Activated naive CD4-positive, alpha-beta T cell treated with anti-CD3 and anti-CD28 coated beads for 36 hours (primary cell): ENCODE measurements around the gene GASK1A. TPM values are rescaled to one million over a fixed set of nuclear protein-coding genes. Genes with fewer than 3 reads are reported as not detected.
"Not testable (repeated sequence)": the region's sequence is repeated elsewhere in the genome, so short reads cannot be mapped to it uniquely, and the experiment has no call there.

Experiments
- CTCF ChIA-PET: fragments of 350-600 bp; sonication (Branson Sonifier 250); formaldehyde crosslinking; loops from one replicate; lab custom pipeline; 2021; ENCODE audit warnings: antibody characterized with exemption; lab: Charles Lee
- DNase-seq: peaks from one replicate; pipeline ENCODE4 v3.0.0-alpha.2; 2020
- H3K27ac Mint-ChIP-seq: one replicate; pipeline ENCODE4 v1.8.0; 2021; ENCODE audit warnings: mild to moderate bottlenecking, mixed read lengths
- H3K27me3 Mint-ChIP-seq: one replicate; pipeline ENCODE4 v1.8.0; 2021; ENCODE audit warnings: low read depth, mixed read lengths
- H3K36me3 Mint-ChIP-seq: one replicate; pipeline ENCODE4 v1.8.0; 2021; ENCODE audit warnings: low read depth, mixed read lengths
- H3K4me1 Mint-ChIP-seq: one replicate; pipeline ENCODE4 v1.8.0; 2021; ENCODE audit warnings: low read depth, mixed read lengths
- H3K4me3 Mint-ChIP-seq: one replicate; pipeline ENCODE4 v1.8.0; 2021; ENCODE audit warnings: mild to moderate bottlenecking, moderate library complexity, mixed read lengths
- H3K9me3 Mint-ChIP-seq: one replicate; pipeline ENCODE4 v1.8.0; 2021; ENCODE audit warnings: mixed read lengths
- intact Hi-C: fragments of 100-400 bp; cut with micrococcal nuclease; formaldehyde crosslinking; loops from one replicate; pipeline ENCODE4 v1.15.1; 2023
- total RNA-seq, 2 experiments: library from RNA; stranded (reverse); gene quantifications; one replicate each; pipeline ENCODE4 v1.2.3, GENCODE V29; 2021

Gene GASK1A
- total RNA-seq, 2 experiments from 2014 or later = not detected

DNA sequence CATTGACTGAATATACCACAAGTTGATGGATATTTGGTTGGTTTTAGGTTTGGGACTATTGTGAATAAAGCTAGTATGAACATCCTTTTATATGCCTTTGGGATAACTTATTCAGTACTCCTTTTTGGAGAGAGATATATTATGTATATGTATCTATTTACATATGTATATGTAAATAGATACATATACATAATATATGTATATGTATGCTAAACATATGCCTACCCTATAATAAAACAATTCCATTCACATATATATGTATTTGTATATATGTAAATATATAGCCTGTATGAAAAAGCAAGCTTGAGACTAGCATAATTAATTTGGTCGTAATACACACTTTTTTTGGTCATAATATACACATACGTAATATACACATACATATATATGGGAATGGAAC is 15.8 kb upstream of the GASK1A start:
- Mint-ChIP-seq H3K27ac (no peak overlapping the region), H3K36me3 (no peaks in the 10 kb centered on the region), H3K4me3 (no peak overlapping the region), H3K4me1 (peaks cover 20% of the 10 kb centered on the region), H3K9me3 (no peaks in the 10 kb centered on the region), H3K27me3 (no peaks in the 10 kb centered on the region)
- DNase-seq = no peak
- intact Hi-C loops = loop anchor here (5.0 kb wide), 3 partner anchors 124 to 1234 kb away; no protein-coding TSS in a partner anchor
- CTCF ChIA-PET = interaction anchor here (1.0 to 4.3 kb wide), 7 partner anchors 21 to 540 kb away, joined by 3 to 48 read pairs (median 5); no protein-coding TSS in a partner anchor

GRCh38 chr3:42964266-42964665 is 14.8 kb upstream of the GASK1A start:
- Mint-ChIP-seq H3K36me3 (no peaks in the 10 kb centered on the region), H3K27ac (no peak overlapping the region), H3K4me1 (peaks cover 20% of the 10 kb centered on the region), H3K27me3 (no peaks in the 10 kb centered on the region), H3K4me3 (no peak overlapping the region), H3K9me3 (no peaks in the 10 kb centered on the region)
- DNase-seq = no peak
- intact Hi-C loops = loop anchor here (5.0 kb wide), 3 partner anchors 123 to 1233 kb away; no protein-coding TSS in a partner anchor
- CTCF ChIA-PET = interaction anchor here (0.5 to 4.3 kb wide), 9 partner anchors 10 to 538 kb away, joined by 3 to 48 read pairs (median 3); no protein-coding TSS in a partner anchor

- Mint-ChIP-seq H3K27ac (no peak overlapping the region), H3K4me1 (peaks cover 1% of the 10 kb centered on the region), H3K27me3 (no peaks in the 10 kb centered on the region), H3K36me3 (peaks cover 5% of the 10 kb centered on the region), H3K9me3 (peaks cover 21% of the 10 kb centered on the region), H3K4me3 (no peak overlapping the region)
- no peak for DNase-seq
- intact Hi-C loops = no loop called here
- CTCF ChIA-PET = interaction anchor here (2.9 kb wide), 1 partner anchor 9 kb away, joined by 16 read pairs; no protein-coding TSS in a partner anchor
Measured at GRCh38 chr3:42970557-42970956, 8.6 kb upstream of the GASK1A start.

DNA sequence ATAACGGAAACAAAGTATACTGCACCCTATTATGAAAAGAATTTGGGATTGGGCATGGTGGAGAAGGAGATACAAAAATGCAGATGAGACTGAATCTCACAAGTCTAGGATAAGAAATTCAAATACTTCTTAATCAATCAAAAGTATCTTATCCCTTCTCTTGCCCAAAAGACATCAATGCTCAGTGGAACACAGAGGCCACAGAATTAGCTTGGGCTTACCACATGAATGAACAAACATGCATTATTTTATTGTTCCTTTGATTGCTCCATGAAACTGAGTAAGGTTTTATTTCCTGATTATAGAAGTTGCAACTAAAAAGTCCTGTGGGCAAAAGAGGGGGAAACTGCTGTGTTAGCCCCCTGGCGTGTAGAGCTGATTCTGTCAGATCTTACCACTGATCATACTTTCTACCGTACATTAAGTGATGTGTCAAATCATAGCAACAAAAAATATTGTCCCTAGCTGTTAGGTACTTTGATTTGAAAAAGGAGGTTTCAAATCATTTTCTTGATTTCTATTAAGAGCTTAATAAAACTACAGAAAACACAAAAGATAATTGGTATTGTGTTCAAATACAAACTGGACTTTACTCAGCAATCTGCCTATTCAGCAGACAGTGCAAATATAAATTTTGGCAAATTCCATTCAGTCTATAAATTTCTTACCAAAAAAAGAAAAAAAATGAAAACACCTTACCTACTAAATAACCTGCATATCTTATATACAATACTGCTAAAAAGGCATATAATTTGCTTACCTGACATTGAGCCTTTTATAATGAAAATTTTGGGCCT is 7.9 kb upstream of the GASK1A start:
- CTCF ChIA-PET = interaction anchor here (2.9 kb wide), 1 partner anchor 9 kb away, joined by 16 read pairs; no protein-coding TSS in a partner anchor

DNA sequence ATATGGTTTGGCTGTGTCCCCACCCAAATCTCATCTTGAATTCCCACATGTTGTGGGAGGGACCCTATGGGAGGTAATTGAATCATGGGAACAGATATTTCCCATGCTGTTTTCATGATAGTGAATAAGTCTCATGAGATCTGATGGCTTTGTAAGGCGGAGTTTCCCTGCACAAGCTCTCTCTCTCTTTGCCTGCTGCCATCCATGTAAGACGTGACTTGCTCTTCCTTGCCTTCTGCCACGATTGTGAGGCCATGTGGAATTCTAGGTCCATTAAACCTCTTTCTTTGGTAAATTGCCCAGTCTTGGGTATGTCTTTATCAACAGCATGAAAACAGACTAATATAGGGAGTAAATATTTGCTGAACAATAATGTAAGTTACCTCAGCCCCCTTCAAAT is 4.2 kb upstream of the GASK1A start:
- H3K27me3 Mint-ChIP-seq, intact Hi-C loops, H3K4me1 Mint-ChIP-seq, H3K36me3 Mint-ChIP-seq, H3K4me3 Mint-ChIP-seq, H3K27ac Mint-ChIP-seq, DNase-seq: not testable (repeated sequence)
- CTCF ChIA-PET = interaction anchor here (1.6 kb wide), 1 partner anchor 13 kb away, joined by 7 read pairs; no protein-coding TSS in a partner anchor
- peaks cover 21% of the 10 kb centered on the region for H3K9me3 Mint-ChIP-seq

More for the DNA sequence above, 7.9 kb upstream of the GASK1A start:
- Mint-ChIP-seq H3K4me3 (no peak overlapping the region), H3K27ac (no peak overlapping the region), H3K36me3 (peaks cover 5% of the 10 kb centered on the region), H3K9me3 (peaks cover 21% of the 10 kb centered on the region), H3K4me1 (no peaks in the 10 kb centered on the region), H3K27me3 (no peaks in the 10 kb centered on the region)
- no peak for DNase-seq
- intact Hi-C loops = no loop called here

- intact Hi-C loops = no loop called here
- Mint-ChIP-seq H3K27ac (no peak overlapping the region), H3K4me3 (no peak overlapping the region), H3K36me3 (peaks cover 5% of the 10 kb centered on the region), H3K4me1 (no peaks in the 10 kb centered on the region), H3K27me3 (peaks cover 13% of the 10 kb centered on the region), H3K9me3 (peaks cover 21% of the 10 kb centered on the region)
- DNase-seq = no peak
- CTCF ChIA-PET = interaction anchor here (0.7 kb wide), 1 partner anchor 1554 kb away, joined by 3 read pairs; no protein-coding TSS in a partner anchor
Measured at GRCh38 chr3:42975456-42975855, 3.7 kb upstream of the GASK1A start.

GRCh38 chr3:42975955-42976354 is 3.2 kb upstream of the GASK1A start:
- CTCF ChIA-PET = interaction anchor here (0.6 to 0.7 kb wide), 2 partner anchors 1106 to 1555 kb away, joined by 3 to 4 read pairs; no protein-coding TSS in a partner anchor
- H3K36me3 Mint-ChIP-seq = peaks cover 5% of the 10 kb centered on the region
- peaks cover 21% of the 10 kb centered on the region for H3K9me3 Mint-ChIP-seq
- H3K4me1 Mint-ChIP-seq = no peaks in the 10 kb centered on the region
- H3K27me3 Mint-ChIP-seq = peaks cover 18% of the 10 kb centered on the region
- H3K4me3 Mint-ChIP-seq = no peak overlapping the region
- no peak for DNase-seq
- no peak overlapping the region for H3K27ac Mint-ChIP-seq
- intact Hi-C loops = no loop called here

- Mint-ChIP-seq H3K27me3 (peaks cover 21% of the 10 kb centered on the region), H3K4me3 (no peak overlapping the region), H3K36me3 (no peaks in the 10 kb centered on the region), H3K27ac (no peak overlapping the region), H3K4me1 (no peaks in the 10 kb centered on the region), H3K9me3 (peaks cover 2% of the 10 kb centered on the region)
- DNase-seq = no peak
- intact Hi-C loops = no loop called here
- CTCF ChIA-PET = interaction anchor here (0.6 to 2.5 kb wide), 4 partner anchors 18 to 658 kb away, joined by 3 to 11 read pairs (median 4); no protein-coding TSS in a partner anchor
Measured at GRCh38 chr3:42980209-42980608, 1.1 kb downstream of the GASK1A start.

DNA sequence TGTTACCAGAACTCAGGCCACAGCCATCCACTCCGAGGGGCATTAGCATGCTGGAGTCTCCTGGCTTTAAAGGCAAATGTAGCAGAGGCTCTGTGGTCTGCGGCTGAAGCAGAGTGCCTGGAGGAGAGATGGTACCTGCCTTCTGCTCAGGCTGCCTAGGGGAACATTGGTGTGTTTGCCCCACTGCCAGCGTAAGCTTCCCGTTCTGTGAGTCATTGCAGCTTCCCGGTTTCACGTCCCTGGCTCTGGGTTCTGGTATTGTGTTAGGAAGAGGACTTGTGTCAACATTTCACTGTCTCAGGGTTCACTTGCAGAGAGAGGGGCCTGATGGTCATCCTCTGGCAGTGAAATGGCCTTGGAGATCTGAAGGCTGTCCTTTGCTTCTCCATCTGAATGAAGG is 1.8 kb downstream of the GASK1A start:
- Mint-ChIP-seq H3K4me3 (no peak overlapping the region), H3K4me1 (no peaks in the 10 kb centered on the region), H3K27me3 (peaks cover 21% of the 10 kb centered on the region), H3K27ac (no peak overlapping the region), H3K9me3 (no peaks in the 10 kb centered on the region), H3K36me3 (no peaks in the 10 kb centered on the region)
- CTCF ChIA-PET = interaction anchor here (0.6 to 0.7 kb wide), 2 partner anchors 19 to 657 kb away, joined by 3 to 4 read pairs; no protein-coding TSS in a partner anchor
- no peak for DNase-seq
- intact Hi-C loops = no loop called here

GRCh38 chr3:42982645-42983412 is 3.7 kb downstream of the GASK1A start:
- H3K9me3 Mint-ChIP-seq = no peaks in the 10 kb centered on the region

GRCh38 chr3:42983927-42984326 is 4.8 kb downstream of the GASK1A start:
- no peak for DNase-seq
- H3K27ac Mint-ChIP-seq = no peak overlapping the region
- H3K9me3 Mint-ChIP-seq = no peaks in the 10 kb centered on the region
- no peak overlapping the region for H3K4me3 Mint-ChIP-seq
- CTCF ChIA-PET = no interaction called here
- intact Hi-C loops = no loop called here
- H3K27me3 Mint-ChIP-seq = peaks cover 13% of the 10 kb centered on the region
- H3K4me1 Mint-ChIP-seq = no peaks in the 10 kb centered on the region
- no peaks in the 10 kb centered on the region for H3K36me3 Mint-ChIP-seq

More at GRCh38 chr3:42982645-42983412, 3.7 kb downstream of the GASK1A start:
- CTCF ChIA-PET = interaction anchor here (1.0 to 1.6 kb wide), 3 partner anchors 18 to 89 kb away, joined by 3 read pairs; no protein-coding TSS in a partner anchor
- Mint-ChIP-seq H3K4me3 (no peak overlapping the region), H3K36me3 (no peaks in the 10 kb centered on the region), H3K4me1 (no peaks in the 10 kb centered on the region), H3K27ac (no peak overlapping the region), H3K27me3 (peaks cover 18% of the 10 kb centered on the region)
- DNase-seq = no peak
- intact Hi-C loops = no loop called here

DNA sequence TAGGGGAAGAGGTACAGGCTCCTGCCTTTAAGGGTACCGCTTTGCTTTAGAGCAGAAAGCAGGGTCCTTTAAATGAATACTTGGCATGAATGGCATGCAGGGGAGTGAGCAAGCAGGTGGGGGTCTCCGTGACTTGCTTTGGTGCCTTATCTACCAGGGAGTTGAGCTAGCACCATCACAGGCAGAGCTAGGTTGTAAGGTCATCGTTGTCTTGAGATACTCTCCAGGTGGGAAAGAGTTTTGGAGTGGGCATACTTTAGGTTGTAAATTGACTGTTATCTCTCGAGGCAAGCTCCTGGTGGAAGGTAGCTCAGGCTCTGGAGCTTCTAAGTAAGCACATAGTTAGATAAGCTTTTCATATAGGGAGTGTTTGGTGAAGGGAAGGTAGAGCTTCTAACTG is 5.6 kb downstream of the GASK1A start:
- no peak overlapping the region for H3K27ac Mint-ChIP-seq
- intact Hi-C loops = no loop called here

More for the DNA sequence above, 5.6 kb downstream of the GASK1A start:
- H3K9me3 Mint-ChIP-seq = no peaks in the 10 kb centered on the region
- peaks cover 12% of the 10 kb centered on the region for H3K27me3 Mint-ChIP-seq
- no peaks in the 10 kb centered on the region for H3K36me3 Mint-ChIP-seq
- DNase-seq = no peak
- H3K4me3 Mint-ChIP-seq = no peak overlapping the region
- H3K4me1 Mint-ChIP-seq = no peaks in the 10 kb centered on the region
- CTCF ChIA-PET = interaction anchor here (1.1 kb wide), 1 partner anchor 23 kb away, joined by 3 read pairs; no protein-coding TSS in a partner anchor
